SH-SY5Y (cell line): ENCODE data around the gene HOXD8.

ENCODE experiments used
- GATA2 ChIP-seq: IDR thresholded peaks from 2 replicates; pipeline ENCODE4 v1.6.1; 2011; ENCODE audit warnings: mild to moderate bottlenecking, low read depth, low read length
- GATA3 ChIP-seq: IDR thresholded peaks from 2 replicates; pipeline ENCODE4 v1.6.1; 2011; ENCODE audit warnings: low read depth, mild to moderate bottlenecking, low read length, moderate library complexity

DNA sequence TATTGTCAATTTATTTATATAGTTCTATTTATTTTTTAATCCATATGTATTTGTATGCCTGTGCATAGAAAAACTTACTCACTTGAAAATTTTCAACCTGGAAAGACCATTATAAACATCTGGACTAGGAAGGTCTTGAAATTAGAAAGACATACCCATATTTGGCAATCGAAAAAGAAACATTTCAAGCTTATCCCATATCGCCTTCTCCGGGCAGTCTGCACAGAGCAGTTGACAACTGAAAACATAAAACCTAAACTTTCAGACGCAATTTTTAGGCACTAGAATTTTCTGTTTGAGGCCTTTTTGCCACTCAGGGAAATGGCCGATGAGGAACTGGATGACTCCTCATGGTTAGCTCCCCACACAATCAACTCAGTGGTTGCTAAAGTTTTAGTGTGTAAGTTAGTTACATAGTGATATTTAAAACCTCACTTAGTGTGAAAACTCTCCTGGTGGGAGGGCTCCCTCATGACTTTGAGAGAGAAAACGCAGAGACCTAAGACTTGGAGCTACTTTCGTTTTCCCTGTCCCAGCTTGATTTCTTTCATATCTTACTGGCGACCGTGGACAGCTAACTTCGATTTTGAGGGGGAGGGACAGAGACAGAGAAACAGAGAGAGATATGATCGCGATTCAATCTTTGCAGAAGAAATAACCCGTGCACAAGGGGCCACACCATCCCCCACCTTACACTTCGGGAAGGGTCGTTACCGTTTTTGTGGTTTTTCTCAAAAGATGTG lies 33.1 kb upstream of the HOXD8 start:
- TF ChIP-seq GATA3 (no peak), GATA2 (no peak)
